ENCODE data around the gene ADAM8.

Gene ADAM8

DNA sequence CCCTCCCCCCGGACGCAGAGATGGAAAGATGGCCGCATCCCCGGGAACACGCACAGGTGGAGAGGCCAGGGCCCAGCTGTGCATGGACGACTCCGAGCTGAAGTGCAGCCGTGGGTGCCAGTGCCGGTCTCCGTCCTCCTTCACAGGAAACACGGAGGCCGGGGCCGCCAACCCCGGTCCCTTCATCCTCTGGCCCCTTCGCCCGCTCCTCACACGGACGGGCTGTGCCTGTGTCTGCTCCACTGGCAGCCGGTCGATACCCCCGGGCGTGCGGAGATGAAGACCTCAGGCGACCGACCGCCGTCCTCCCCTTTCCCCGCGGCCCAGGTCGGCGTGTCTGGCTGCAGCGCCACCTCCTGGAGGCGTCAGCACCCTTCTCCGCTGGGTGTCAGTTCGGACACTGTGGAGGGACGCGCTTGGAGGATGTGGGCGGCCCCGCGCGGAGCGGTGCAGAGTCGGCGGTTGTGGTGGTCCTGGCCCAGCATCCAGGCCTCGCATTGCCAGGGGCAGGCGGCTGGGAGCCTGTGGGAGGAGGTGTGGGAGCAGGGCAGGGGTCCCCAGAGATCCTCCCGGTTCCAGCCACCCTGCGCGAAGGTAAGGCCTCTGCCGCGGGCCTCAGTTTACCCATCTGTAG, 41.9 kb upstream of the ADAM8 start:
- ChIA-PET POLR2A (no interaction called here), CTCF (interaction anchor here (0.8 to 1.6 kb wide), 3 partner anchors 9 to 11 kb away, joined by 5 to 7 read pairs (median 5); no protein-coding TSS in a partner anchor)
- no peak for TF ChIP-seq ELF4 (IDR thresholded peaks at IDR 0.05)
- TF ChIP-seq, protein P1, sequence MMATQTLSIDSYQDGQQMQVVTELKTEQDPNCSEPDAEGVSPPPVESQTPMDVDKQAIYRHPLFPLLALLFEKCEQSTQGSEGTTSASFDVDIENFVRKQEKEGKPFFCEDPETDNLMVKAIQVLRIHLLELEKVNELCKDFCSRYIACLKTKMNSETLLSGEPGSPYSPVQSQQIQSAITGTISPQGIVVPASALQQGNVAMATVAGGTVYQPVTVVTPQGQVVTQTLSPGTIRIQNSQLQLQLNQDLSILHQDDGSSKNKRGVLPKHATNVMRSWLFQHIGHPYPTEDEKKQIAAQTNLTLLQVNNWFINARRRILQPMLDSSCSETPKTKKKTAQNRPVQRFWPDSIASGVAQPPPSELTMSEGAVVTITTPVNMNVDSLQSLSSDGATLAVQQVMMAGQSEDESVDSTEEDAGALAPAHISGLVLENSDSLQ (IDR thresholded peaks at IDR 0.05), result peak; percentile 76
- 0 out of 2 replicates have a peak, but pooled peaks have one; percentile 10 for TF ChIP-seq L3MBTL2 (conservative IDR thresholded peaks at IDR 0.05)
- TF ChIP-seq LEF1 (IDR thresholded peaks at IDR 0.05; ENCODE audit: borderline replicate concordance), result no peak
- no peak for TF ChIP-seq SUZ12 (IDR thresholded peaks at IDR 0.05)
- peak; percentile 83 for DNase-seq (ENCODE audit: extremely low spot score)

DNA sequence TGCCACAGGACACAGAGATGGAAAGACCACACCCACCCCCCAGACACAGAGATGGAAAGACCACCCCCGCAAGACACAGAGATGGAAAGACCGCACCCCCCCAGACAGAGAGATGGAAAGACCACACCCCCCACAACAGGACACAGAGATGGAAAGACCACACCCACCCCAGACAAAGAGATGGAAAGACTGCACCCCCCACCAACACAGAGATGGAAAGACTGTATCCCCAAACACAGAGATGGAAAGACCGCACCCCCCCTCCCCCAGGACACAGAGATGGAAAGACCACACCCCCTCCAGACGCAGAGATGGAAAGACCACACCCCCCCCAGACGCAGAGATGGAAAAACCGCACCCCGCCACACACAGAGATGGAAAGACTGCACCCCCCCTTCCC, 40.1 kb upstream of the ADAM8 start:
- DNase-seq (ENCODE audit: extremely low spot score), result no peak
- CTCF ChIA-PET, result no interaction called here
- POLR2A ChIA-PET, result no interaction called here

DNA sequence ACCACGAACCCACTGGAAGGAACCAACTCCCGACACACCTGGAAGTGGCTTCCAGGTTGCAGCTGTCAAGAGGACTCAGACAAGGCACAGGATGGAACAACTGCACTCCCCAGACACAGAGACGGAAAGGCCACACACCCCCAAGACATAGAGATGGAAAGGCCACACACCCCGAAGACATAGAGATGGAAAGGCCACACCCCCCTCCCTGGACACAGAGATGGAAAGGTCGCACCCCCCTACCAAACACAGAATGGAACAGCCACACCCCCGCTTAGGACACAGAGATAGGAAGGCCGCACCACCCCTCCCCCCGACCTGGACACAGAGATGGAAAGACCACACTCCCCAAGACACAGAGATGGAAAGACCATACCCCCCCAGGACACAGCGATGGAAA, 39.6 kb upstream of the ADAM8 start:
- no peak for DNase-seq (ENCODE audit: extremely low spot score)
- TF ChIP-seq ELF4 (IDR thresholded peaks at IDR 0.05) (no peak), FOXM1 (IDR thresholded peaks at IDR 0.05; ENCODE audit: borderline replicate concordance) (no peak), CTBP1 (IDR thresholded peaks at IDR 0.05; ENCODE audit: borderline replicate concordance) (no peak), ZNF384 (IDR thresholded peaks at IDR 0.05) (no peak), ARNT (IDR thresholded peaks at IDR 0.05) (no peak), TARDBP (IDR thresholded peaks at IDR 0.05) (no peak), FOXA1 (IDR thresholded peaks at IDR 0.05) (no peak), FOXK2 (IDR thresholded peaks at IDR 0.05) (no peak), HDGF (IDR thresholded peaks at IDR 0.05; ENCODE audit: borderline replicate concordance) (no peak), NFRKB (IDR thresholded peaks at IDR 0.05) (no peak), SUZ12 (IDR thresholded peaks at IDR 0.05) (no peak), BHLHE40 (IDR thresholded peaks at IDR 0.05; ENCODE audit: borderline replicate concordance) (no peak), LEF1 (IDR thresholded peaks at IDR 0.05; ENCODE audit: borderline replicate concordance) (no peak), SP1 (IDR thresholded peaks at IDR 0.05) (no peak), L3MBTL2 (conservative IDR thresholded peaks at IDR 0.05) (no peak)
- TF ChIP-seq, protein P1 (IDR thresholded peaks at IDR 0.05), result no peak
- CTCF ChIA-PET, result no interaction called here
- POLR2A ChIA-PET, result interaction anchor here (1.6 kb wide), 1 partner anchor 8 kb away, joined by 5 read pairs; no protein-coding TSS in a partner anchor

More for the DNA sequence above, 40.1 kb upstream of the ADAM8 start:
- TF ChIP-seq TARDBP (IDR thresholded peaks at IDR 0.05) (no peak), HDGF (IDR thresholded peaks at IDR 0.05; ENCODE audit: borderline replicate concordance) (no peak), FOXA1 (IDR thresholded peaks at IDR 0.05) (no peak), CTBP1 (IDR thresholded peaks at IDR 0.05; ENCODE audit: borderline replicate concordance) (no peak), BHLHE40 (IDR thresholded peaks at IDR 0.05; ENCODE audit: borderline replicate concordance) (no peak), NFRKB (IDR thresholded peaks at IDR 0.05) (no peak), ELF4 (IDR thresholded peaks at IDR 0.05) (no peak), FOXM1 (IDR thresholded peaks at IDR 0.05; ENCODE audit: borderline replicate concordance) (no peak), ARNT (IDR thresholded peaks at IDR 0.05) (no peak), FOXK2 (IDR thresholded peaks at IDR 0.05) (no peak), ZNF384 (IDR thresholded peaks at IDR 0.05) (no peak), SP1 (IDR thresholded peaks at IDR 0.05) (no peak), SUZ12 (IDR thresholded peaks at IDR 0.05) (no peak), LEF1 (IDR thresholded peaks at IDR 0.05; ENCODE audit: borderline replicate concordance) (no peak)
- TF ChIP-seq, protein P1 (IDR thresholded peaks at IDR 0.05), result no peak

DNA sequence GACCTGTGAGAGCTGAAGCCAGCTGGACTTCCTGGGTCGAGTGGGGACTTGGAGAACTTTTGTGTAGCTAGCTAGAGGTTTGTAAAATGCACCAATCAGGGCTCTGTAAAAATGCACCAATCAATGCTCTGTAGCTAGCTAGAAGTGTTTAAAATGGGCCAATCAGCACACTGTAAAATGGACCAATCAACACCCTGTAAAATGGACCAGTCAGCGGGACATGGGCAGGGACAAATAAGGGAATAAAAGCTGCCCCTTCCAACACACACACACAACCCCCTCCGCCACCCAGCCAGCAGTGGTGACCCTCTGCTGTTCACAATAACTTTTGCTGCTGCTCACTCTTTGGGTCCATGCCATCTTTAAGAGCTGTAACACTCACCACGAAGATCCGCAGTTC, 39.2 kb upstream of the ADAM8 start:
- no peak for DNase-seq (ENCODE audit: extremely low spot score)
- ChIA-PET POLR2A (interaction anchor here (1.6 kb wide), 1 partner anchor 8 kb away, joined by 5 read pairs; no protein-coding TSS in a partner anchor), CTCF (interaction anchor here (0.8 kb wide), 1 partner anchor 14 kb away, joined by 4 read pairs; no protein-coding TSS in a partner anchor)
- TF ChIP-seq ELF4 (IDR thresholded peaks at IDR 0.05), result no peak
- TF ChIP-seq L3MBTL2 (conservative IDR thresholded peaks at IDR 0.05), result no peak
- no peak for TF ChIP-seq FOXA1 (IDR thresholded peaks at IDR 0.05)
- no peak for TF ChIP-seq FOXK2 (IDR thresholded peaks at IDR 0.05)
- TF ChIP-seq FOXM1 (IDR thresholded peaks at IDR 0.05; ENCODE audit: borderline replicate concordance), result no peak
- no peak for TF ChIP-seq CTBP1 (IDR thresholded peaks at IDR 0.05; ENCODE audit: borderline replicate concordance)
- no peak for TF ChIP-seq BHLHE40 (IDR thresholded peaks at IDR 0.05; ENCODE audit: borderline replicate concordance)
- no peak for TF ChIP-seq SP1 (IDR thresholded peaks at IDR 0.05)
- no peak for TF ChIP-seq ZNF384 (IDR thresholded peaks at IDR 0.05)
- TF ChIP-seq ARNT (IDR thresholded peaks at IDR 0.05), result no peak
- TF ChIP-seq NFRKB (IDR thresholded peaks at IDR 0.05), result no peak
- no peak for TF ChIP-seq LEF1 (IDR thresholded peaks at IDR 0.05; ENCODE audit: borderline replicate concordance)
- TF ChIP-seq TARDBP (IDR thresholded peaks at IDR 0.05), result no peak
- TF ChIP-seq, protein P1 (IDR thresholded peaks at IDR 0.05), result no peak
- no peak for TF ChIP-seq HDGF (IDR thresholded peaks at IDR 0.05; ENCODE audit: borderline replicate concordance)
- no peak for TF ChIP-seq SUZ12 (IDR thresholded peaks at IDR 0.05)

DNA sequence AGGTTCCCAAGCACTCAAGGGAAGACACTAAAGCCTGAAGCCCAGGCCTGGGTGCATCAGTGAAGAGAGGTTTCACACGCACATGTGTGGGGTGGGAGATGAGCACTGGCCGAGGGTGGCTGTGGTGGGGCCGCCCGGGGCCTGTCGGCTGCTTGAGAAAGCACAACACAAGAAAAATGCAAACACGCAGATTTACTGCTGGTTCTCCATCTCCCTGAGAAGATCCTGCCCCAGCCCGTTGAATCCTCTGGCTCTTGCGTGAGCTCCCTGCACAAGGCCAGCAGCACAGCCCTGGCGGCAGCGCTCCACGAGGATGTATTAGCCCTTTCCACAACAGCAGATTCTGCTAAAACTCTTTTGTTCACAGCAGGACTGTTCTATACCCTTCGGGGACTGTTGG, 38.2 kb upstream of the ADAM8 start:
- POLR2A ChIA-PET, result interaction anchor here (1.6 kb wide), 1 partner anchor 9 kb away, joined by 5 read pairs; no protein-coding TSS in a partner anchor
- CTCF ChIA-PET, result interaction anchor here (0.8 to 1.8 kb wide), 2 partner anchors 14 to 15 kb away, joined by 4 to 7 read pairs; no protein-coding TSS in a partner anchor
- TF ChIP-seq SP1 (IDR thresholded peaks at IDR 0.05), result no peak
- TF ChIP-seq FOXK2 (IDR thresholded peaks at IDR 0.05), result no peak
- TF ChIP-seq CTBP1 (IDR thresholded peaks at IDR 0.05; ENCODE audit: borderline replicate concordance), result no peak
- no peak for TF ChIP-seq FOXA1 (IDR thresholded peaks at IDR 0.05)
- TF ChIP-seq ZNF384 (IDR thresholded peaks at IDR 0.05), result no peak
- no peak for TF ChIP-seq L3MBTL2 (conservative IDR thresholded peaks at IDR 0.05)
- TF ChIP-seq BHLHE40 (IDR thresholded peaks at IDR 0.05; ENCODE audit: borderline replicate concordance), result no peak
- no peak for TF ChIP-seq SUZ12 (IDR thresholded peaks at IDR 0.05)
- TF ChIP-seq, protein P1 (IDR thresholded peaks at IDR 0.05), result no peak
- no peak for TF ChIP-seq TARDBP (IDR thresholded peaks at IDR 0.05)
- TF ChIP-seq FOXM1 (IDR thresholded peaks at IDR 0.05; ENCODE audit: borderline replicate concordance), result no peak
- TF ChIP-seq ARNT (IDR thresholded peaks at IDR 0.05), result no peak
- no peak for TF ChIP-seq LEF1 (IDR thresholded peaks at IDR 0.05; ENCODE audit: borderline replicate concordance)
- TF ChIP-seq HDGF (IDR thresholded peaks at IDR 0.05; ENCODE audit: borderline replicate concordance), result no peak
- TF ChIP-seq NFRKB (IDR thresholded peaks at IDR 0.05), result no peak
- DNase-seq (ENCODE audit: extremely low spot score), result no peak
